Lower leg skin (tissue), 3 donors: ENCODE measurements around the gene CTSS.

Experiments
- POLR2A ChIP-seq, 2 donors: fragments of 450-650 bp; IDR thresholded peaks; one replicate each; pipeline ENCODE4 v1.6.1; 2016 to 2017; ENCODE audit warnings: antibody characterized with exemption in 2 of 2, mild to moderate bottlenecking in 1 of 2, moderate library complexity in 1 of 2
- TF ChIP-seq, protein P1 (sequence below), 3 donors: fragments of 450-650 bp; IDR thresholded peaks; one replicate each; pipeline ENCODE4 v1.5.1; 2016; ENCODE audit warnings: antibody characterized with exemption in 3 of 3, mild to moderate bottlenecking in 3 of 3, moderate library complexity in 2 of 3

GRCh38 chr1:150706091-150706490, 59.5 kb downstream of the CTSS start:
- TF ChIP-seq, protein P1, sequence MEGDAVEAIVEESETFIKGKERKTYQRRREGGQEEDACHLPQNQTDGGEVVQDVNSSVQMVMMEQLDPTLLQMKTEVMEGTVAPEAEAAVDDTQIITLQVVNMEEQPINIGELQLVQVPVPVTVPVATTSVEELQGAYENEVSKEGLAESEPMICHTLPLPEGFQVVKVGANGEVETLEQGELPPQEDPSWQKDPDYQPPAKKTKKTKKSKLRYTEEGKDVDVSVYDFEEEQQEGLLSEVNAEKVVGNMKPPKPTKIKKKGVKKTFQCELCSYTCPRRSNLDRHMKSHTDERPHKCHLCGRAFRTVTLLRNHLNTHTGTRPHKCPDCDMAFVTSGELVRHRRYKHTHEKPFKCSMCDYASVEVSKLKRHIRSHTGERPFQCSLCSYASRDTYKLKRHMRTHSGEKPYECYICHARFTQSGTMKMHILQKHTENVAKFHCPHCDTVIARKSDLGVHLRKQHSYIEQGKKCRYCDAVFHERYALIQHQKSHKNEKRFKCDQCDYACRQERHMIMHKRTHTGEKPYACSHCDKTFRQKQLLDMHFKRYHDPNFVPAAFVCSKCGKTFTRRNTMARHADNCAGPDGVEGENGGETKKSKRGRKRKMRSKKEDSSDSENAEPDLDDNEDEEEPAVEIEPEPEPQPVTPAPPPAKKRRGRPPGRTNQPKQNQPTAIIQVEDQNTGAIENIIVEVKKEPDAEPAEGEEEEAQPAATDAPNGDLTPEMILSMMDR (IDR thresholded peaks at IDR 0.05) = no peak
- no peak for TF ChIP-seq POLR2A (IDR thresholded peaks at IDR 0.05)
